ENCODE results near the gene INPP5A.

INPP5A gene

DNA sequence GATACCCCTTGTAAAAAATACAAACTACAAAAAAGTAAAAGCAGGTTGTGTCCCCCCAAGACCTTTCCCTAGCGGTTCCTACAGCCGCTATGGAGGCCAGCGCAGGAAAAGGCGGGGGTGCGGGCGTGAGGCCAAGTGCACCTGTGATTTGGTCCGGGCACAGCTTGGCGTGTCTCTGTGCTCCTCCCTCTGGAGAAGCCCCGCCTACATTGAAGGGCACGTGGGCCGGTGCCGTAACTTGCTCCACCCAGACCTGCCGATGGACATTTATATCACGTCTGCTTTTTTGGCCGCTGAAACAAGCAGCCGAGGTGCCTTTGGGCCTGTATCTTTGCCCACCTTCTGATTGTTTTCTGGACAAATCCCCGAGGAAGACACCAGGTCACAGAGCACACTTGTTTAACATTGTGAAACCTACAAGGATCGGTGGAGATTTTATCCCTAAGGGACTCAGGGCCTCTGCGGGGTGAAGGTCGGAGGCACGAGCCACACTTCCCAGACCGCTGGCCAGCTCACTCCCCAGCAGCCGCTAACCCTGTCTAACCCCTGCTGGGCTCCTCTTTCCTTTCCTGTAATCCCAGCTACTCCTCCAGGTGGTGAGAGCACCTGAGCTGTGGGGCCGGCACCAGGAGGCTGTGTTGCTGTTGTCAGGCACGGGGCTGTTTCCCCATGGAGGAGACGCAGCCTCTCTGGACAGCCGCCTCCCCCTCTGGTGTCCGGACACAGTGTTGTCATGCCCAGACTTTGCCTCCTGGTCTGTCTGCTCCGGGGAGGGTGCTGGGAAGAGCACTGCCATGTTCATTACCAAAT is 18.8 kb upstream of the INPP5A start:
- DNase-seq (ENCODE audit: low spot score), result peak; percentile 89

DNA sequence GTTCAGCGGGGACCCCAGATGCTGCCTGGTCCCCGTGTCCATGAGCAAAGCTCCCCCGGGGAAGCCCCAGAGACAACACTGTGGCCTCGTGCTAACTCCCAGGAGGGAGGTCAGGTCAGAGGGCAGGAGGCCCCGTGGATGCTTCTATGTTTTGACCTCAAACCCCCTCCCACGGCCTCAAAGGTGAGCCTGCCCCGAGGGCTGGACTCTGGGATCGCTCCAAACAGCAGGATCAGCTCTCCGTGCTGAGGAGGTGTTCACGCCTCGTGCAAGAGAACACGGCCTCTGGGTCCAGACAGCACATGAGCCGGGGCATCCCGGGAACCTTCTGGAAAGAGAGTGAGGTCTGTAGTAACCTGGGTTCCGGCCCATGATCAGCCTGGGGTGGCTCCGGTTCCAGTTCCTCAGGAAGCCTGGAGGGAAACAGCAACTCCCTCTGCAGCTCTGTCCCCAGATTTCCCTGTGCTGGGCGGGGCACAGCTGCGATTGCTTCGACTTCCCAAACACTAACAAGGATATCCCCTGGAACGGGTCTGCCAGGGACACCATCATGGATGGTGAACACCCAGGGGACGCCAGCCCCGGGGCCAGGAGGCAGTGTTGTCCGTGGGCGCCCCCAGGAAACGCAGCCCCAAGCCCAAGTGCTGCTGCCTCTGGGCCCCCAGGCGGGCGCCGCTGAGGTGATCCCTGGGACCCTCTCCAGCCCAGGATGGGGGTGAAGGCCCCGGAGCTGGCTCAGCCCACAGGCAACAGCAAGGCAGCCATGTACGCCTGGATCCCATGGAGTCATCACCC is 18.0 kb upstream of the INPP5A start:
- DNase-seq (ENCODE audit: low spot score), result no peak

DNA sequence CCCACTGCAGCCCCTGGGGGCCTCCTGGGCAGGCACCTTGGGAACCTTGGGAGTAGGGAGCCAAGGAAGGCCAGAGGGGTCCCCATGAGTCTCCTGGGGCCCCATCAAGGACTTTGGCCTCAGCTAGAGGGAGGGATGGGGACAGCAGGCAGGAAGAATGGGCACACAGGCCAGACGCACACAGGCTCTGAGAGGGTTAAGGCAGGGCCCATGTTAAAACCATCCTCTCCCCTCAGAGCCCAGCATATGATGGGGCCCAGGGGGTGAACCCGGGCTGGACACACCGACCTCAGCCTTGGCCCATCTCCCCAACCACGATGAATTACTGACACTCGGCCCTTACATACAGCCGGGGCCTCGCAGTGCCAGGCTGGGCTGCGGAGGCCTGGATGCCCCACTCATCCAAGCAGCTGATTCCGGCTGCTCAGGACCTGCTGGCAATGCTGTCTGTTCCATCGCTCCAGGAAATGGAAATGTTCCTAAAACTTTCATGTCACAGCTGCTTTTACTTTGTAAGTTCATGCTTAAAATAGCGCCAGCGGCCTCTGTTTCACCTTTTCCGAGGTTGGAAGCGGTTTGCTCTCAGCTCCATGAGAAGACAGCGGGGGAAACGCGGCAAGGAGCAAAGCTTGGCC is 17.3 kb upstream of the INPP5A start:
- DNase-seq (ENCODE audit: low spot score), result no peak

DNA sequence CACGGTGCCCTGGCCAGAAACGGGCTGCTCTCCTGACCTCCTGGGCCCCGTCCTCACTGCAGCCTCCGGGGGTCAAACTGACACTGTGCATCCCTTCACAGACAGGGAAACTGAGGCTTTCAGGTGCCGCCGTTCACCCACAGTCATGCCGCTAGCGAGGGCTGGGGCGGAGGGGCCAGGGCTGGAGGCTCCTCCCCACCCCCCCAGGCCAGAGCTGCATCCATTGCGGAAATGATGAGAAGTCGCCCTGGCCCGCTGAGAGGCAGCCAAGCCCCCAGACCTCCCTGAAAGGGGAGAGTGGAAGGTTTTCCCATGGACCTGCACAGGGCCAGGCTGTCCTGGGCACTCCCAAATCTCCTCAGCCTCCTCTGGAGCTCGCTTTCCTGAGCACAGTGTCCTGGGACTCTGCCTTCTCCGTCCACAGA is 16.5 kb upstream of the INPP5A start:
- DNase-seq (ENCODE audit: low spot score), result no peak

DNA sequence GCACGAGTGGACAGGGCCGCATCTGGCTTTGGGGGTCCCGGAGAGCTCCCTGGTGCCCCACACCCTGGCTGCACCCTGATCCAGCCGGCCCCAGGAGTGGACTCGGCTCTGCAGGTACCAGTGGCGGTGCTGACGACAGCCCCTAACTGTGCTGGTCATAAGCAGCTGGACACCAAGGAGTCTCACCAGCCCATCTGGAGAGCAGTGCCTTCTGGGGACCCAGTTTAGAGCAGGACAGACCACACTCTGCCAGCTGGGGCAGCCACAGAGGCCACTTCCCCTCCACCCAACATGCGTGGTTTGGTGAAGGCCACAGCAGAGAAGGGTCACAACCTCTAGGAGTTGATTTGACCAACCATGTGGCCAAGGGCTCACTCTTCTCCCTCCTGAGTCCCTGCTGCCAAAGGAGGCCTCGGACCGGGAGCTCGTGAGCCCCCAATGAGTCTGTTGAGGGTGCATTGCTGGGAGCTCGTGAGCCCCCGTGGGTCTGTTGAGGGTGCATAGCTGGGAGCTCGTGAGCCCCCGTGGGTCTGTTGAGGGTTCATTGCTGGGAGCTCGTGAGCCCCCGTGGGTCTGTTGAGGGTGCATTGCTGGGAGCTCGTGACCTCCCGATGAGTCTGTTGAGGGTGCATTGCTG is 16.0 kb upstream of the INPP5A start:
- DNase-seq (ENCODE audit: low spot score), result no peak

DNA sequence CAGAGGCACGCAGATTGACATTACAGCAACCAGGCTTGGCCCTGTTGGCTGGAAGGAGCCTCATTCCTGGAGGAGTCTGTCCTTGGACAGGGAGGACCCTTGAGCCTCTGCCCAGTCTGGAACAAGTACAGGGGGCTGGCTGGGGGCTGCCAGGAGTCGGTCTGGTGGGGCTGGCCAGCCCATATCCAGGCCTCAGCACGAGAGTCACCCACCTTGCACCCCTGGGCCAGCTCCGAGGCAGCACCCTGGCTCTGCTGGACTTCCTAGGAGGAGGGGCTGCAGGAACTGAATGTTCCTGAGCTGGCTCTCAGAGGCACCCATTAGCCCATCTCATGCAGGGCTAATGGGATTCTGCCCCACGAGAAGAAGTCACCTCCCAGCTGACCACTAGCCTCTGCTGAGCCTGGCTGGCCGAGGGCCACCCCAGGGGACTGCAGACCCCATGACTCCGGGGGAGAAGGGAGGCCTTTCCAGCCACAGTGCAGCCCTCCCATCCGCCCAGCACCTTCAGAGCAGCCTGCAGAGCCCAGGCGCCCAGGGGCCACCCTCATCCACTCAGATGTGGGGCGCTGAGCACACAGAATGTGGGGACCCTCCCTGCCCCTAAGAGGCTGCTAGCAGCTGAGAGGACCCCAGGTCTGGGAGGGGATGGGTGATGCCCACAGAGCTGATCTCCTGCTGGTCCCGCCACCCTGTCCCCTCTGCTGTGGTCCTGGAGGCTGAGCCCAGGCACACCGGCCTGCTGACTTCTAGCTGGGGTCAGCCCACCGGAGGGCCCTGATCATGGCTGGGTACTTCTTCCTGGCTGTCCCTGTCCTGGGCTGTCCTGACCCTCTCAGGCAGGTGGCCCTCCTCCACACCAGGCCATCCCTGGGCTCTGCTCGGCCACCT is 14.8 kb upstream of the INPP5A start:
- DNase-seq (ENCODE audit: low spot score), result no peak

DNA sequence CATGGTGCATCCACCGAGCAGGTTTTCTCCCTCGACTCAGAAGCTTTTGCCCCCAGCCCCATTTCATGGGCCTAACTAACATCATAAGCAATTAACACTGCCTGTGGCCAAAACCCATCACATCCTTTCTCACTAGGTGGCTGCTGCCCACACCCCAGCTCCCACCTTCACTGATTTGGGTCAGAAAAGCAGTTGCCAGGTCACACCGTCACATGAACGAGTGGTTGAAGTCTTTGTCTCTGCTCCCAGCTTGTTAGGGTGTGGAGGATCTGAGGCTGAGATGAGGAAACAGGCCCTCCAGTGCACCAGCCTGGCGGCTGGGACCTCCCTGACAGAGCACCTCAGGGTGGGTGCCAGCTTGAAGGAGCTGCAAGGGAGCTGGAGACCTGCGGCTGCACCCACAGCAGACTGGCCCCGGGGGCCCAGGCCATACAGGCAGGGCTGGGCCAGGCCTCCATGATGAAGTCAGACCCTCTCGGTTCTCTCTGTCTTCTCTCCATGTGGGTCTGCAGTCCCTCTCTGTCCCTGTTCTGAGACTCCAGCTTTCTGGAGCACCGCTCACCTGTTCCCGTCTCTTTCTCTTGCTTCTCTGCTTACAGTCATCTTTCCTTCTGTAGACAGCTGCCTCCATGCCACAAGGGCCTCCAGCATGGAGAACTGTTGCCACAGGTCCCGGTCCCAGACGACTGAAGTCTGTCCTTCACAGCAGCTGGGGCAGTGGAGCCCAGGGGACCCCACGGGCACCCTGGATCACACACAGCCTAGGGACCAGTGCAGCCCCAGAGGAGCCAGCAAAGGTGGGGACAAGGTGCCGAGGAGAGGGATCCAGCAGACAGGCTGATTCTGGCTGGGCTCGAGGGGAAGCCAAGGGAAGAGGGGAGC is 13.8 kb upstream of the INPP5A start:
- no peak for DNase-seq (ENCODE audit: low spot score)

DNA sequence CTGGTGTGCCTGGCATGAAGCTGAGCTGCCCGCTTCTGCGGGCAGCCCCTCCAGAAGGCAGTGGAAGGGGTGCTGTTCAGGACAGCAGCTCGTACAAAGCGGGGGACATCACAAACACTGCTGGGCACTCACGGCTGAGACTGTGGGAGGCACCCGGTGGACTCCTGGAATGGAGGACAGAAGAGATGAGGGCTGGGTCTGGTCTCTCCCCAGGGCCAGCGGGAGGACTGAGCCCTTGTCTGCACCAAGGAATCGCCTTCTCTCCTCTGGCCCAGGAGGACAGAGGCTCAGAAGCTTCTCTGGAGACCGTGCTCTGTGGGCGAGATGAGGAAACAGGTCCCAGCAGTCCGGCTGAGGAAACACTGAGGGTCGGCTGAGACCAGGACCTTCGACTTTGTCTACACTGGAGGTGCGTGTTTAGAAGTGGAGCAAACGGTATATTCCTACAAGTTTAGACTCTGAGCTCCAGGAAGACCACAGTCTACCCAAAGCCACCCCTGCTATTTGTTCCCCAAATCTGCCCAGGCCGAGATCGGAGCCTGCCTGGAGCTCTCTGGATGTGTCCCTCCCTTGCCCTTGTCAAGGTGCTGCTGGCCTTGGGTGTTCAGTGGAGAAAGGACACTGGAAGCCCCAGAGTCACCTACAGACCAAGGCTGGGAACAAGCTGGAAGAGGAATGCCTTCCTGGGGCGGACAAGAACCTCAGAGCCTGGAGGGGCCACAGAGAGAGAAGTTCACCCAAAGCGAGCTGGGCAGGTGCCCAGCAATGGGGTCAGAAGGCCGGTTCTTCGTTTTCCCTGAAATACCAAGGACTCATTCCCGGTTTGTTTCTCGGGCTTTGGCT is 12.9 kb upstream of the INPP5A start:
- DNase-seq (ENCODE audit: low spot score), result no peak

DNA sequence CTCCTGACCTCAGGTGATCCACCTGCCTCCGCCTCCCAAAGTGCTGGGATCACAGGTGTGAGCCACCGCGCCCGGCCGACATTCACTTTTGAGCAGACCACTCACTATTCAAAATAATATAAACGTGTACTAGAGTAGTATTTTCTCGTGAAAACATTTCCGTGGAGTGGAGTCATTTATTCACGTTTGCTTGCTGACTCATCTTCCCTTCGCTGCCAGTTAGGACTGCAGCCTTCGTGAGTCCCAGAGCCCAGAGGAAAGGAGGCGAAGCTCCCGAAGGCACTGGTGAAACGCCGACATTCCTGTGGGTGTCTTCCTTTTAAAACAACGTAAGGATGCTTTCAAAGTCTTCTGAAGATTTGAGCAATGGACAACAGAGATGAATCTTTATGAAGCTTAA is 10.9 kb upstream of the INPP5A start:
- DNase-seq (ENCODE audit: low spot score), result no peak

DNA sequence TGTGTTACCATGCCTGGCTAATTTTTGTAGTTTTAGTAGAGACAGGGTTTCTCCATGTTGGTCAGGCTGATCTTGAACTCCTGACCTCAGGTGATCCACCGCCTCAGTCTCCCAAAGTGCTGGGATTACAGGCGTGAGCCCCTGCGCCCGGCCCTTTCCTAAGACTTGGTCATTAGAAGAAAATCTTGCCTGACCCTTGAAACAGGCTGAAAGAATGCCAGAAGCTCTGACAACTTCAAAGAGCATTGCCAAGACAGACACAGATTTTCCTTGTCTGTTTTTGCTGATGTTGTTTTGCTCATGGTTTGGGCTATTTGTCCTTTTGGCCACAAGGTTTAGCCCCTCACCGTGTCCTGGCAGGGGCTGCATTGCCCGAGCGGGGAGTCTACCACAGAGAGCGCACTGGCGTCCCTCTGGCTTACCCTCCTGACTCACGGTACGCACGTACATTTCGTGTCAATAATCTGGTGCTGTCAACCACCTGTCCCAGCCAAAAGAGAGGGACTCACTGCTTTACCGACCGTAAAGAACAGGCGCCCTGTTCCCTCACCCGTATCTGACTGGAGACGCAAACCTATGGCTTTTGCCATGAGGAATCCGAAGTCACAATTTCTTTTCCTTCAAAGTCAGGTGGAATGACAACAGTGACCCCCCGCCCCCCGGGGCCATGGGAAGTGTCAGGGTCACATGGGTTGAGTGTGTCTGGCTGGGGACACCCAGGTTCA is 10.1 kb upstream of the INPP5A start:
- DNase-seq (ENCODE audit: low spot score), result no peak

DNA sequence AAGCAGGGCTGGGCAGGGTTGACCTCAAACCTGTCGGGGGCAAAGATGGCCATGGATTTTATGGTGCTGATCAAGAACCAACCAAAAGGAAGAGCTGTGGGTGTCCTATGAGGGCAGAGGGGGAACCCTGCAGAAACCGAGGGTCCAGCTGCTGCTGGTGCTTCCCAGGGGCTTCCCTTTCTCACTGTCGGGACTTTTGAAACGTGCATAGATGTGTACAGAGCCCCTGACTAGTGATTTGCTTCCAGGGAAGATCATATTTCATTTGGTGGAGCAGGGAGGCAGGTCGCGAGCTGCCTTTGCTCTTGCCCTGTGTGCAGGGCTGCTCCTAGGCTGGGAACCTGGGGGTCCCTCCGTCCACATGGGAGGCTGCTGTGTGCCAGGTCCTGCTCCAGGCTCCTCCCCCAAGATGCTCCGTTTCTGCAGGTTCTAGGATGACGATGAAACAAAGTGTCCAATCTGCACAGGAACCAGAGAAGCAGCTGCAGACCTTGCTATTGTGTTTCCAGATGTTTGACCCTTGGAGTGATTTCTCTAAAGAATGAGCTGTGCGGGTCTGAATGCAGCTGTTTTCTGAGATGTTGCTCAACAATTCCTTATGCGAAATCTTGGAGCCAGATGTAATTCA is 9.4 kb upstream of the INPP5A start:
- no peak for DNase-seq (ENCODE audit: low spot score)

DNA sequence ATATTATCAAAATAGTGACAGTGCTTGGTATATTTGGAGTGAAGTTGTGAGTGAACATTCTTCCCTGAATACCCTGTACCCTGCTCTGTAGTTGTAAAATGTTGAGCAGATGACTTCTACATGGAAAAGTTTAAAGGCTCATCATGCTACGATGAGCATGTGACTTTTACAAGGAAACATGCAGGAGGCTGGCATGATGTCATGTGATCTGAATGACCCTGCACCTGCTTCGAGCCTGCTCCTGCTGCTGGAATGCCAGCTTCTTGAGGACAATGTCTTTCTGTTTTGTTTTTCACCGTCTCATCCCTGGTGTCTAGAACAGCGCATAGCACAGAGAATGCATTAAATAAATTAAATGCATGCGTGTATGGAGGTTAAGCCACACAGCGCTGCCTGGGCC is 5.4 kb upstream of the INPP5A start:
- DNase-seq (ENCODE audit: low spot score), result no peak

DNA sequence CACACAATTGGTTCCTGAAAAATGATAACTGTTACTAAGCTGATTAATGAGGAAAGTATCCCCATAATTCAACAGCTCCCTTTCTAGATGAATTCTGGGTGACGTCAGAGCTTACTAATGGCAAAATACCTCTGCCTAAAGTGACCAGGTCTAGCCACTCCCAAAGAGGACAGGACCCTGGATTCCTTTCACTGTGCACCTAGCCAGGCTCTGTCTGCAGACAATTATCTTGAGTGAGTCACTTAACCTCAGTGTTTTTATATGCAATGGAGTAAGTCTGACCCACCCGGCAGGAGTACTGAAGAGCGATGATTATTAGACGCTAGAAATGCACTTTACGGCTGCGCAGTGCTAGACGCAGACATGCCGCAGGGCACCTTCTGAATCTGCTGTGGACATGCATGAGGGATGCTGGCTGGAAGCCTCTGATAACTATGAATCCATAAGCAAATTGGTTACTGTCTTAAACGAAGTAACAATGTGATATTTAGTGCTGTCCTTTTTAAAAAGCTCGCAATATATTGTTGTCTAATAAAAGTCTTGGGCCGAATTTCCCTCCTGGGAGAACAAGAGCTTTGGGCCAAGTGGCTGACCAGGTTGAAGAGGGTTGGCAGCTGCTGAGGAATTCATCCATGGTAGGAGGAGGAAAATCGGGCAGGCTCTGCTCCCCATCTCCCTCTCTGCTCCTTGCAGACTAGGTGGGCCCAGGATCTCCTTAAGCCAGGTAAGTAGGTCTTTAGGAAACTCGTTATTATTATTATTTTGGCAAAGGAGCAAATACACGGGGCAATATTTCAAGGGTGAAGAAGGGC is 4.6 kb upstream of the INPP5A start:
- no peak for DNase-seq (ENCODE audit: low spot score)

DNA sequence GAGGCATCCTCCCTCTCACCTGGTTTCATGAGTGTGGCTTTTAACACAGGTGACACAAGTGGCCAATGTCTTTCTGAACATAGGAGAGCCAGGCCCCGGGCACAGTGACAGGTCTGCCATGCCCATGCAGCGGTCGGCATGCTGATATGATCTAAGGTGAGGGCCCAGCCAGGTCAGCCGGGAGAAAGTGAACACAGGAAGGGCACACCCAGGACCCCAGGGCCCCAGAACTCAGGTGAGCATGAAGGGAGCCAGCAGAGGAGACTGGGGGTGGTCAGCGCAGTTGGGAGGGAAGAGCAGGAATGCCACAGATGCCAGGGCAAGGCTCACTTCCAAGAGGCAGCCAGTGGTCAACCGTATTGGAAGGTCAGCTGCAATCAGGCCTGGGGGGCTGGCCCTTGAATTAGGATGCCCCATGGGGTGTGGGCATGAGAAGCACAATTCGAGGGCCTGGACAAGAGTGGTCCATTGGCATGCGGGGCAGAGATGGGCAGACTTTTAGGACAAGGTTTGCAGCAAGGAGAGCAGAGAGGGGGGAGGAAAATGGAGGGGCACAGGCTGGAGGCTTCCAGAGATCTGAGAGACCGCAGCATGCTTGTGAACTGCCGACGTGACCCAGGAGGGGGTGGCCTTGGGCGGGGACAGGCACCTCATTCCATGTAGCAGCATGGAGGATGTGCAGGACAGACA is 3.9 kb upstream of the INPP5A start:
- no peak for DNase-seq (ENCODE audit: low spot score)

DNA sequence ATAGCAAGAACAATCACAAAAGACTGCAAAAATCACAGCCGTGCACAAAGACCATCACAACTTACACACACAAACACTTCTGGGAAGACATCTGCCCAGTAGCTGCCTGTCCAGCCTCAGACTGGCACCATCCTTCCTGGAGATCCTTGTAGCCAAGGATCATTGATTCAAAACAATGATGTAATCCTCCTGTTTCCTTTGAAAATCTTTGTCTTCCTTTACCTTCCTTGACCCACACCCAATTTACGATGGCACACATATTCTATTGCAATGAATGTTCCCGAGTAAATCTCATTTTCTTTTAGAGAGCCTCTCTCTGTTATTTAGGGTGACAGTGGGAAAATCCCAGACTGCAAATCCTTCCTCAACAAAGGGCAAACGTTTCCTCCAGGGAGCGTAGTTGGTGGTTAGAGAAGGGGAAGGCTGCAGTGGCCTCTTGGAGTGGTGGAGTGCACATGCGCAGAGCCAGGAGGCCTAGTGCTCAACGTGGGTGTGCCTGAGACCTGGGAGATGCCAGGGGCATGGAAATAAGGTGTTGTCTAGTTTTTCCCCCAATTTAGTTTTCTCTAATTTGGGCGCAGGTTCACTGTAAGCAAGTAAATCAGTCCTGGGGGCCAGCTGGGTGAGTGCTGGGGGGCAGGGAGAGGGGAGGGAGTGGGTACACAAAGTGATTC is 3.1 kb upstream of the INPP5A start:
- no peak for DNase-seq (ENCODE audit: low spot score)

DNA sequence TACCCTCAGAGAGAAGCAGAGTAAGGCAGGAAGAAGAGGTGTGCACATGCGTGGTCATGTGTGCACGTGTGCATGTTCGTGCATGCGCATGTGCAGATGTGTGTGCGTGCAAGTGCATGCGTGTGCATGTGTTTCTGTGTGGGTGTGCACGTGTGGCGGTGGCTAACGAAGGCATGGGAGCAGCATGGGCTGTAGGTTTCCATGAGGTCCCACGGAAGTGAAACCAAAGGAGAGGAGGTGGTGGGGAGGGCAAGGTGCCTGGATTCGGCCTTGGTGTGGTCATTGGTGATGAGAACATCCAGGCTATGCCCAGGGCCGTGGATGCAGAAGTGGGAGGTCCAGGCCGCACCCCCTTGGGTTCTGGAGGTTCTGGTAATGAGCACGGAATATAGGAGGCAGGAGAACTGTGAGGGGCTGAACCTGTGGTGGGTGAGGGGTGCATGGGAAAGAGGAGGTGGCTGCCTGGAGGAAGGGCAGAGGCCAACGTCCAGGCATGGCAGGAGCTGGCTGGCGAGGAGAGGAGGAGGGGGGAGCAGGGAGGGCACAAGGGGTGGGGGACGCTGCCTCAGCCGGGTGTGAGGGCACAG is 2.4 kb upstream of the INPP5A start:
- DNase-seq (ENCODE audit: low spot score), result no peak
